ENCODE measurements around the gene NBEAL2.
"Not testable (repeated sequence)": the region's sequence is repeated elsewhere in the genome, so short reads cannot be mapped to it uniquely, and the experiment has no call there.

NBEAL2 gene

DNA sequence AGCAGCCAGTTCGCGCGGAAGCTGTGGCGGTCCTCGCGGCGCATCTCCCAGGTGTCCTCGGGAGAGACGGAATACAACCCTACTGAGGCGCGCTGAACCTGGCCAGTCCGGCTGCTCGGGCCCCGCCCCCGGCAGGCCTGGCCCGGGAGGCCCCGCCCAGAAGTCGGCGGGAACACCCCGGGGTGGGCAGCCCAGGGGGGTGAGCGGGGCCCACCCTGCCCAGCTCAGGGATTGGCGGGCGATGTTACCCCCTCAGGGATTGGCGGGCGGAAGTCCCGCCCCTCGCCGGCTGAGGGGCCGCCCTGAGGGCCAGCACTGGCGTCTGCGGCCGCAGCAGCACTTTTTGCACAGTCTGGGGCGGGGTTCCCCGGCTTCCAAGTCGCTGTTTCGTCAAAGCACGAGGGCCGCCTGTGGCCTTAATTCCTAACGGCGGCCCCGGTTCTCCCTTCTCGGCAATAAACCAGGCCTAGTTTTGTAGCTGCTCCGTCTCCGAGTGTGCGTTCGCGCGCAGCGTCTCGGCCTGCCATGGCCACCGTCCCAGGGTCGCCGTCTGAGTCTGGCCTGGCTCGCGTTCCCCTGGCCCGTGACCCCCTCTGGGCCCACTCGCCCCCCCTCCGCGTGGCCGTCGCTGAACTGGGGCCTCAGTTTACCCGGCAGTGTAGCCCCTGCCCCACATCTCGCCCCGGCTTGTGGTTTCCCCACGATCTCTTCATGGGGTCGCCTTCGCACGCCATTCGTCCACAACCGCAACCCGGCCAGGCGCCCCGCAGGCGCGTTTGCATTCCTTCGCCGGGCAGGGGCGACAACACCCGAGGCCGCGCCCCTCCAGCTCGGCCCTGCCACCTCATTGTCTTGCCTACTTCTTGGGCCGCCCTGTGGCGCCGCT is 30.0 kb downstream of the NBEAL2 start:
- peak; percentile 28 to 60 for DNase-seq (ENCODE audit: low read depth in 2 of 2, low spot score in 1 of 2)

DNA sequence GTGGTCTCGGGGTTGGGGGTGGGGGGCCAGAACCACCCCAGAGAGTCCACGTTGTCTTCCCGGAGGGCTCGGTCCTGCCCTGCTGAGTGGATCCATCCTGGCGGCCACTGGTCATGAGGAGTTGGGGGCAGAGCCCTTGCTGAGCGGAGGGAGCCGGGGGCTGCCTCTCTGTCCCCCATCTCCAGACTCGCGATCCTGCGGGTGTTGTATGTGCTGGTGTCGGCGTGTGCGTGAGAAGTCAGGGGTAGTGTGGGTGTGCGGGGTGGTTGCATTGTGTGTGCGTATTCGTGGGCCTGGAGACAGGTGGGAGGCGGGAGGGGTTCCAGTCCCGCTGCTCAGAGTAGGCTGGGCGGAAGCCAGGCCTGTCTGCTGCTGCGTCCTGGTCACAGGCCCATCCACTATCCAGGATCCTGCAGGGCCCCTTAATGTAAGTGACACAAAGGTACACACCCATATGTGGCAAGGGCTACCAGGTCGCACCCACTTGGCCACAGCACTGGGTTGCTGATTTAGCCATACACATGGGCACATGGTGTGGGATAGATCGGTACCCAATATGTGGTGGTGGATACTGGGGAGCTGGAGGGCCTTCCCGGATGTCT is 30.7 kb downstream of the NBEAL2 start:
- no peak for DNase-seq (ENCODE audit: low read depth in 2 of 2, low spot score in 1 of 2)

DNA sequence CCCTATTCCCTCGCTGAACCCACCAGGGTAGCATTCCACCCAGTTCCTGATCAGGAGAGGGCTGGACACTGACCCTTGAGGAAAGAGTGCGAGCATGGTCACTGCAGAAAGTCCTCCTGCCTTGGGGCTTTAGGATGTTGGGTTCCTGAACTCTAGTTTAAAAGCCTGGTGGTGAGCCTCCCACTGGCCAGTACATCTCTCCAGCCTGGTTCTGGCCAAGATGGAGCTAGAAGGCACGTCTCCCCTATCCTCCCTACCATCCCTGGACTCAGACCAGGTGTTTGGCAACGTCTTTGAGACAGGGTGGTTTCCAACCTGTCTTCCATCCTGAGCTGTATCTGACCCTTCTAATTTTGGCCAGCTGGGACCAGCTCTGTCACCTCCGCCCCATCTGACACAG is 31.4 kb downstream of the NBEAL2 start:
- no peak for DNase-seq (ENCODE audit: low read depth in 2 of 2, low spot score in 1 of 2)

DNA sequence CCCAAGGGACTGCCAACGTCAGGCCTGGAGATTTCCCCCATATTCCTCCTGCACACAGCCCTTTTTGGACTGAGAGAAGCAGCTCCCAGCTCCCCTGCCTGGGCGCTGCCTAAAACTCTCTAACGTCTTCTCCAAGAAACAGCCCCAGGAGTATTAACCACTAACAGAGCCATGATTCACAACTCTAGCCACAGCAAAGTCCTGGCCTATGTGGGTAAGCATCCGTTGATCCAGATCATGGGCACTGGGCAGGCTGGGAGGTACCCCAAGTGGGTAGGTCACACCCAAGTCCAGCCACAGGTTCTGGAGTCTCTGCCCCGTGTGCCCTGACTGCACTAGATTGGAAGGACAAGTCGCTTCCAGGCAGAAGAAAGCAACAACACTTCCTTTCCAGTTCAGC is 31.9 kb downstream of the NBEAL2 start:
- DNase-seq (ENCODE audit: low read depth in 2 of 2, low spot score in 1 of 2), result no peak

DNA sequence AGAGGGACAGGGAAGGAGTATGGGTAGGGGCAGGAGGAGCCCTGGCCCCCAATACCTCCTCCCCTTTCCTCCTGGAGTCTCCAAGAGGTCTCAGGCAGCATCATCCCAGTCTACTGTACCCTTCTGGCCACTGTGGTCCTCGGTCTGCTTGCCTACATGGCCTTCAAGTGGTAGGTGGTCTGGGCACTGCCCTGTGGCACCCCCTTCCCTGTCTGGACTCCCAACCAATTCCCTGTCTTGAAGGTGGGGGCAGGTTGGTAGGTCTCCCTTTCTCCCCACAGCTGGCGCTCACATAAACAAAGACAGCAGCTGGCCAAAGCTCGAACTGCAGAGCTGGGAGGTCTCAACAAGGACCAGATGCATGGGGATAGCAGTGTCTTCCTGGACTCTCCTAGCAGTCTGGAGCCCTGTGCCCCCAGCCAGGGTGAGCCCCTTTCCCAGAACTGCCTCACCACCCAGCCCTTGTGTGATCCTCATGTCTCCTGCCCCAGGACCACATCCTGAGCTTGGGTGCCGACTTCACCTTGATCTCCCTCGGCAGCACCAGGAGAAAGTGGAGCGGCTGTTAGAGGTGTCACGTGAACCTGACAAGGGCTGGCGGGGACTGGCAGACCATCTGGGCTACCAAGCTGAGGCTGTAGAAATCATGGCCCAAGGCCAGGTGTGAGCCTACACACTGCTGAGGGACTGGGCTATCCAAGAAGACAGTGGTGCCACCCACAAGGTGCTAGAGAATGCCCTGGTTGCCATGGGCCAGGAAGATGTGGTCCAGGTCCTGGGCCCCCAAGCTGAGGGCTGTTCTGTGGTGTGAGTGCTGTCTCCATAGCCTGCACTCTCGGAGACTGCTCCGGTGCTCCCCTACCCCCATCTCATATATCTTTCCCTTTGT is 33.1 kb downstream of the NBEAL2 start:
- no peak for DNase-seq (ENCODE audit: low read depth in 2 of 2, low spot score in 1 of 2)

DNA sequence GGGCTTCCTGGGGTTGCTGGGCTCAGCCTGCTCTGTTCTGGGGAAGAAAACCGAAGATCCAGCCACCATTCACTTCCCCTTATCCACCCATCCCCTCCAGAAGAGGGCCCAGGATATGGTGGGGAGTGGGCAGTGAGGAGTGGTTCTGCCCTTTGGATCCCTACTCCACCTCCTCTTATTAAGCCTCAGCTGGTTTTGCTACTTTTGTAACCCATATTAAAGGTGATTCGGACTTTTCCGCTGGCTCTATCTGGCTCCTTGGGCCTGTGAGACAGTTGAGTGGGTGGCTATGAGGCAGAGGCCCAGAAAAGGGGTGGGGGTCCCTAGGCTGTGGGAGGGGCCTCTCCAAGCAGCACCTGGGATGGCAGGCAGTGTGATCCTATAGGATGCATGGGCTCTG is 33.8 kb downstream of the NBEAL2 start:
- DNase-seq (ENCODE audit: low read depth in 2 of 2, low spot score in 1 of 2), result no peak

DNA sequence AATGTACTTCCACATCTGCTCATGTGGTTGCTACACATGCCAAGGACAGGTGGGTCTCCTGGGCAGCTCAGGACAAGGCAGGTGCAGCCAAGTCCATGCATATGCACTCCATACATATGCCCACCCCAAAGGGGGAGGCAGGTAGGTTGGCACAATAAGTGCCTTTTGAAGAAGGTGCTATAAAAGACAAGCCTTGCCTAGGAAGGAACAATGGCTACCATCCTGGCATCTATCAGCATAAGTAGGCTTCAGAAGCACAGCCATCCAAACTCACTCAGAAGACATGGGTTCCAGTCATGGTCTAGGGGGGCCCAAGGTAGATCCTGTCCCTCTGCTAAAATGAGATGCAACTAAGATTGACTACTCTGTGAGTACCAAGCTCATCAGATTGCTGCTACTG is 34.6 kb downstream of the NBEAL2 start:
- no peak for DNase-seq (ENCODE audit: low read depth in 2 of 2, low spot score in 1 of 2)

DNA sequence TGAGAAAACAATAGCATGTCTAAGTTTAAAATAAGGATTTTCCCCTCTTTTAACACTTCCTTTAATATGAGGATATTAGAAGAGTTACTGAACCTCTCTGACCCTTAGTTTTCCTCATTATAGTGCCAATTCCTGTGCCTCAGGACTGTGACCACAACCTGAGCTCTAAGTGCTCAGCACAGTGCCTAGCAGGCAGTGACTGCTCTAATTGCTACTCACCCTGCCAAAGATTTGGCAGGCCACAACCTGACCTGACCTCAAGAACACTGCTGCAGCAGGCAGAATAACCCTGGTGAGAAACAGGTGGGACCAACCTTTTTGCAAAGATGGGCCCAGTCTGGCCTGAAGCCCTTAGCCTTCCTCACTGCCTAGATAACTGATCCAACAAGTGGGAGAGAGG is 35.7 kb downstream of the NBEAL2 start:
- DNase-seq (ENCODE audit: low read depth in 2 of 2, low spot score in 1 of 2), result no peak

DNA sequence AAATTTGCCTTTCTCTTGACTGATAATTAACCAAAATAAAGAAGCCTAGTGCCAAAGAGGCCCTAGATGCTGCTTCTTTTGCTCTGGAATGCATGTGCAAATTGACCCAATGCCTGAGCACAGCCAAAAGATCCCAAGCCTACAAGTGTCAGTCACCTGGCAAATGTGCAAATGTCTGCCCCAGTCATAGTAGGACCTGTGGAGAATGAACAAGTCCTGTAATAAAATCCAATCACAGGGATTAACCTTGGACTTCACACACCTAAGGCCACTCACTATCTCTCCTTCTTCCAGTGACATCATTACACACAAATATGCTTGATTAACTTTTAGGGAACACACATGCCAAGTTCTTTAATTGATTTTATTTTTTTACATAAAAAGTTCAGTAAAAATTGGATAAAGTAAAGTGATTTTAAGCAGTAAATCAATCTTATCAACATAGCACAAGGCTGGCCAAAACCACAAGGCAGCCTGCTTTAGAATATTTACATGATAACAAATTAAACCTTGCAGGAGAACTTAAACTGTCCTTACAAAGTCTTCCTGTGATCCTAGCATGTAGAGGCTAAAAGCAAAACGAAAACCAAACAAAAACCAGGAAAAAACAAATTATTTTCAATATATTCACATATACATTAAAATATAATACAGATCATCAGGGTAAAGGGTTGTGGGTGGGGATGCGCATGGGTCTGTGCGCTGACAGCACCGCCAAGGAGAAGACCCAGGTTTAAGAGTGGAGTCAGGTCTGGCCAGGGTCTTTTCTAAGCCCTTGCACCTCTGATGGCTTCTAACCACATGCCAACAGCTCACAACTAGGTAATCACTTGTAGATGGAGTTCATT is 36.8 kb downstream of the NBEAL2 start:
- no peak for DNase-seq (ENCODE audit: low read depth in 2 of 2, low spot score in 1 of 2)

DNA sequence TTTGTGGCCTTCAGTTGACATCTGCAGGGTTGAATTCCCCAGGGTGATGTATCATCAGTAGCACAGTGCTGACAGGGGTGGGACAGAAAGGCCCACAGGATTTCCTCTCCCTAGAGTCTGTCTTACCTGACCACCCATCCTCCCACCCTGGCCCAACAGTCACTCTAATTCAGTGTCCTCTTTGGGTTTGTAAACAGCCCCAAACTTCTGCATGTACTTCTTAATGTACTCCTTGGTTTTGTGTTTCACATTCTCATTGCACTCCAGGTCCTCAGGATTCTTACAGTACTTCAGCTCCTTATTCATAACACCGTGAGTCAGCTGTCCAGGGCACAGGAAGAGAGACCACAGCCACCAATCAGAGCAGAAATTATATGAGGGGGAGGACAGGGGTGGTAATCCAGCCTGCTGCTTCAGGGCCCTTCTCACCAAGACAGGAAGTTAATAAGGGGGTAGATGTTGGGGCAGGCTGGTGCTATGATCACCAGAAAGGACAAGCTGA is 37.5 kb downstream of the NBEAL2 start:
- peak in 1 of 2 donors; percentile 27 for DNase-seq (ENCODE audit: low read depth in 2 of 2, low spot score in 1 of 2)

DNA sequence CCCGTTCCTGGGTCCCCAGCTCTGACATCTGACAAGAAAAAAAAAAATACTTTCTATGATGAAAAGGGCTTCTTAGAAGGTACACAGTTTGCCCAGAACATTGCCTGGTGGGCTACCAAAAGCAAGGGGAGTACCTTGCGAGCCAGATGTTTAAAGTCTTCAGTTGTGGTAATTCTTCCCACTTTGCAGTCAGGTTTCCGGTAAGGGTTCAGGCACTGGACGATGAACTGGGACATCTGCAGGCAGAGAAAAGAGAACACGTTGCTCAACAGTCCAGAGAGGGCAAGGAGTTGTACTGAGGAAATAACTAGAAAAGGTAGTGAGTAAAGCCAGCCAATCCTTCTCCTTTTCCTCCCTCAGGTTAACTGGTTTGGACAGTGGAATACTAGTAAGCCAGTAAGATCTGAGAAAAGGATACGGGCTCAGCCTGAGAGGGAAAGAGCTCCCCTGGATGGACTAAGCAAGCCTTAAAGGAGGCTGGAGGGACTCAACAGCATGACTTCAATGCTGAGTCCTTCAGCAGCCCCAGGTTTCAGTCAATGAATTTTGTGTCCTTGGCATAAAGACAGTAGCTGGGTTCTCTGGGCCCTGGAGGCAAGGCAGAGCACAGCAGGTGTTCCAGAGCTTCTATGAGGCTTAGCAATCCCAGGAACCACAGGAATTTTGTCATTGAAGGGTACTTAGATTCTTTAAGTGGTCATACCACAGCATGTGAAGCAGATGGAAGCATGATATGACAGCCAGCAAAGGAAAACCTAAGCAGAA is 38.2 kb downstream of the NBEAL2 start:
- DNase-seq (ENCODE audit: low read depth in 2 of 2, low spot score in 1 of 2), result no peak

DNA sequence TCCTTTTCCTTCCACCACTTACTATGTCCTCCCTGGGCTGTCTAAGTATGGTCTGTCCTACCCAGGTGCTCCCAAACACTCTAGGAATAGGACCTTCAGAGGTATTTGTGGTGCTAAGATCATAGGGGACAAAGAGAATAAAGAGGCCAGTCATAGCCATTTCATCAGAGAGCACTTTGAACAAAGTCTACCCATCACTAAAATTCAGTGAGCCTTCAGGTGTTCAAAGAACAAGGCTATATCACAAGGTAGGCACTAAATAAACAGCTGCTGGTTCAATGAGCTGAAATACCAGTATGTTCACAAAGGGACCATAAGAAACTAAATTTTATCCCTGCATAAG is 38.8 kb downstream of the NBEAL2 start:
- no peak for DNase-seq (ENCODE audit: low read depth in 2 of 2, low spot score in 1 of 2)

DNA sequence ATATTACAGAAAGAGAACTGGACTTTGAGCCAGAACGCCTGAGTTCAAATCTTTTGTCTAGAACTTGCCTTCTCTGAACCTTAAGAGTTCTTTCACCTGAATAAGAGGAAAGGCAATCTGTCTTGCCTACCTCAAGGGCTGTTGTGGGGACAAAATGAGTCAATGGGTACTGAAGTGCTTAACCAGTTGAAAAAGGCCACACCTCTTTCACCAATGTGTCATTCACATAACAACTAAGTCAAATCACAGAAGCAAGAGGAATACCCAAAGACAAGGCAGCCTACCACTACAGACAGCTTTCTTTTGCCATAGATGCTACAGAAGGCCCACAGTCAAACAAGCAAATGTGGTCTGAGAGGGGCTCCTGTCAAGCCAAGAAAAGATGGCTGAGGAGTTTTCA is 39.7 kb downstream of the NBEAL2 start:
- no peak for DNase-seq (ENCODE audit: low read depth in 2 of 2, low spot score in 1 of 2)

DNA sequence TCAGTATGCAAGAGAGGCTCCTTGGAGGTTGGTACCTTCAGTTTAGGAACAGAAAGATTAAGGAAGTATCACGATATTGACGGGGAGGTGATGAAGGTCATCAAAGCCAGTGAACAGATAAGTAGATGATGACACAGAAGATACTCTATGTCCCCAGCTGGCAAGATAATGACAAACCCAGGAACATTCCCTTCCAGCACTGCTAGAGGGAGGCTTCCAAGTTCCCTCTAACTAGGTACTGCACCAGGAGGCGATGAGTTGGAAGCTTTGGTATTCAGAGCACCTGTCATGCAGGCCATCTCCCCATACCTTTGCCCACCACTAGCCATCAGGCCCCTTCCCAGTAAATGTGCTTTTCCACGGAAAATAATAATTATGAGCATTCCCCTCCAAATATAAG is 40.8 kb downstream of the NBEAL2 start:
- no peak for DNase-seq (ENCODE audit: low read depth in 2 of 2, low spot score in 1 of 2)

DNA sequence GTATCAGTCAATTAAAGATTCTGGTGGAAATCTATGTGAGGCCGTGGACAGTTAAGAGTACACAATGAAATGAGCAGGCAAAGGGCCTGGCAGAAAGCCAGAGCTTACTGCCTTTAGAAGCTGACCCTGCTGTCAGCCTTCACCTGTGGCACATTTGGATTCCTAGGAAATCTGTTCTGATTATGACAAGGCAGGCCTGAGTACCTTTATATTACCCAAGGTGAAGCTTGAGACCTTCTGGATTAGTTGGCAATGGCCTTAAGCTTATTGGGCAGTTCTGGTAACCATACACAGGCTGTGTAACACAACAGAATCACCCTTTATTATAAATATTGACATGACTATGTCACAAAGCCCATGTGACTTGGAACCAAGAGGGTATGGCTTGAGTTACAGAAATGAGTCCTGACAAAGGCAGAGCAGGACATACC is 43.2 kb downstream of the NBEAL2 start:
- no peak for DNase-seq (ENCODE audit: low read depth in 2 of 2, low spot score in 1 of 2)

DNA sequence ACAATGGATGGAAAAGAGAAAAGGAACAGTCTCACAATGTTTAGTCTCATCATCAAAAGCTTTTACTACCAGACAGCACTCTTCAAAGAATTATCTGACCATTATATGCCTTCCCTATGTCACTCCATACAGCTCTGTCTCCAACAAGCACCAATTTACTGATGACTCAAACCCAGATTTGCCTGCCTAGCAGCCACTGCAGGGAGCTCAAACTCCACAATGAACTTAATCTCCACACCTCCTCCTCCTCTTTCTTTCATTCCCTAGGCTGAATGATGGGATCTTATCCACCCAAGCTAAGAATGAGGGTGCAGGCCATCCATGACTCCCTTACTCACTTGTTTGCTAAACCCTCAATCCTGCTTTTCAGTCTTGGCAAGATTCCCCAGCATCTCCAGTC is 45.5 kb downstream of the NBEAL2 start:
- DNase-seq (ENCODE audit: low read depth in 2 of 2, low spot score in 1 of 2), result no peak

DNA sequence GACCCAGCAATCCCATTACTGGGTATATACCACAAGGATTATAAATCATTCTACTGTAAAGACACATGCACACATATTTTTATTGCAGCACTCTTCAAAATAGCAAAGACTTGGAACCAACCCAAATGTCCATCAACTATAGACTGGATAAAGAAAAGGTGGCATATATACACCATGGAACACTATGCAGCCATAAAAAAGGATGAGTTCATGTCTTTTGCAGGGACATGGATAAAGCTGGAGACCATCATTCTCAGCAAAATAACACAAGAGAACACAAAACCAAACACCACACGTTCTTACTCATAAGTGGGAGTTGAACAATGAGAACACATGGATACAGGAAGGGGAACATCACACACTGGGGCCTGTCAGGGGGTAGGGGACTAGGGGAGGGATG is 47.0 kb downstream of the NBEAL2 start:
- DNase-seq (ENCODE audit: low read depth in 2 of 2, low spot score in 1 of 2), result not testable (repeated sequence)

DNA sequence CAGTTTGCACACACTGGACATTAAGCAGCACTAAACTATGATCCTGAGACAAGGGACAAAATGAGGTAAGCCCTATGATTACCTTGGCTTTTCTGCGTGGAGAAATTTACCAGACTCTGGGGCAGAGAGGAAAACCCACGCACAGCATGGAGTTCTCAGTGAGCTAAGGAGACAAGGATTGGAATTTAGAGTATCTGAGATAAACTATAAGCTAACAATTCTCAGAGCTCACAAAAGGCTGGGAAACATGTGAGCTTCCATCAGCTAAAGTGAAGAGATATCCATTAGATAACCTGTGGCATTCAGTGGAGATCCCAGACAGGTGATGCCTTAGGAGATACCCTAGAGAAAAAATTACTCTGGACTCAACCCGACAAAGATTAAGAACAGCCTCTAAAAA is 48.7 kb downstream of the NBEAL2 start:
- DNase-seq (ENCODE audit: low read depth in 2 of 2, low spot score in 1 of 2), result no peak

DNA sequence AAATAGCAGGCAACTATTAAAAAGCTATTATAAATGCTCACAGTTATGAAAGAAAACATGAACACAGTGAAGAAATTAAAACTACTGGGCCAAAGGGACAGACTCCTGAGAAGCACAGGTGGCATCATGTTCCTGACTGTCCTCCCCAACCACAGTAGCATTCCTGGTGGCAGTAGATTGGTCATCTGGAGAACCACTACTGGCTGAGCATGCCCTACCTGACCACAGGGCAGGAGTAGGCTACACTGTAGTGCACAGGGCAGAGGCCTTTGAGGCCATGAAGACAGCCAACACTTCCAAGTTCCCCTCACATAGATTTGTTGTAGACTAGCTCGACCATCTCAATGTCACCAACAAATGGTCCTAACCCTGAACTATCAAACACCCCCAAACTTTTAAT is 49.2 kb downstream of the NBEAL2 start:
- no peak for DNase-seq (ENCODE audit: low read depth in 2 of 2, low spot score in 1 of 2)

DNA sequence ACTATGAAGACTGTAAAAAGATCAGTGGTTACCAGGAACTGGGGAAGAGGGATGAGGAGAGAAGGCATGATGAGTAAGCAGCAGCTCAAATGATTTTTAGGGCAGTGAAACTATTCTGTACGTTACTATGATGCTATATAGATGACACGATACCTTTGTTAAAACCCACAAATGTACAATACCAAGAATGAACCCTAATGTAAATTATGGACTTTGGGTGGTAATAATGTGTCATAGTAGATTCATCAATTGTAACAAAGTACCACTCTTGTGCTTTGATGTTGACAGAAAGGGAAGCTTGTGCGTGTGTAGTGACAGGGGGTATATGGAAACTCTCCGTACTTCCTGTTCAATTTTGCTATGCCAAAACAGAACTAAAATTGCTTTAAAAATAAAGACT is 51.6 kb downstream of the NBEAL2 start:
- DNase-seq (ENCODE audit: low read depth in 2 of 2, low spot score in 1 of 2), result not testable (repeated sequence)
